Smooth muscle cell (in vitro differentiated cells): ENCODE data around the gene GLYR1. TPM values are rescaled to one million over a fixed set of nuclear protein-coding genes. Genes with fewer than 3 reads are reported as not detected.

Experiments used
- DNase-seq: peaks from one replicate; lab custom pipeline; 2025; ENCODE audit not compliant: unreplicated experiment; lab: John Stamatoyannopoulos, UW
- H2AFZ ChIP-seq: fragments of 200-600 bp; sonication (generic); 2 replicates; pipeline ENCODE4 v1.6.0; 2016; ENCODE audit warnings: antibody characterized with exemption, low read depth, mild to moderate bottlenecking
- H3F3A ChIP-seq: fragments of 200-600 bp; sonication (generic); 2 replicates; pipeline ENCODE4 v1.6.0; 2017; ENCODE audit warnings: antibody characterized with exemption, low read depth
- H3K27ac ChIP-seq: fragments of 200-600 bp; sonication (generic); 2 replicates; pipeline ENCODE4 v1.5.1; 2016; ENCODE audit warnings: low read depth, mild to moderate bottlenecking
- H3K27me3 ChIP-seq: fragments of 200-600 bp; sonication (generic); 2 replicates; pipeline ENCODE4 v1.6.1; 2016; ENCODE audit warnings: low read depth, mild to moderate bottlenecking
- H3K36me3 ChIP-seq: fragments of 200-600 bp; sonication (generic); 2 replicates; pipeline ENCODE4 v1.5.1; 2016; ENCODE audit warnings: low read depth
- H3K4me1 ChIP-seq: fragments of 200-600 bp; sonication (generic); 2 replicates; pipeline ENCODE4 v1.5.1; 2016; ENCODE audit warnings: low read depth
- H3K4me2 ChIP-seq: fragments of 200-600 bp; sonication (generic); 2 replicates; pipeline ENCODE4 v1.6.0; 2016; ENCODE audit warnings: mild to moderate bottlenecking
- H3K4me3 ChIP-seq: fragments of 200-600 bp; sonication (generic); 2 replicates; pipeline ENCODE4 v1.5.1; 2016; ENCODE audit warnings: mild to moderate bottlenecking
- H3K79me2 ChIP-seq: fragments of 200-600 bp; sonication (generic); 2 replicates; pipeline ENCODE4 v1.6.0; 2016; ENCODE audit warnings: low read depth, mild to moderate bottlenecking
- H3K9ac ChIP-seq: fragments of 200-600 bp; sonication (generic); 2 replicates; pipeline ENCODE4 v1.6.0; 2016; ENCODE audit warnings: low read depth
- H3K9me3 ChIP-seq: fragments of 200-600 bp; sonication (generic); replicated peaks from 2 replicates; pipeline ENCODE4 v1.5.1; 2016; ENCODE audit warnings: low read depth
- H4K20me1 ChIP-seq: fragments of 200-600 bp; sonication (generic); 2 replicates; pipeline ENCODE4 v1.6.0; 2016; ENCODE audit warnings: low read depth
- CTCF ChIP-seq: fragments of 200-600 bp; sonication (generic); IDR thresholded peaks from 2 replicates; pipeline ENCODE4 v1.5.1; 2017; ENCODE audit warnings: borderline replicate concordance, mild to moderate bottlenecking, antibody characterized with exemption; ENCODE audit not compliant: insufficient read depth, poor library complexity, severe bottlenecking
- WGBS: methylation state at CpG from one replicate; pipeline ENCODE4 v1.1.7; 2016; ENCODE audit warnings: low lambda C conversion rate; 5-methylcytosine and 5-hydroxymethylcytosine counted together
- polyA plus RNA-seq: library from polyadenylated mRNA; unstranded; fragments of >200 nt; fragmentation: Nextera tagmentation; extraction: Ambion mirVana; gene quantifications from 2 replicates; pipeline ENCODE4 v1.2.1, GENCODE V29; 2016
- total RNA-seq: library from RNA; depleted of rRNA; stranded (reverse); fragments of >200 nt; gene quantifications from 2 replicates; pipeline ENCODE4 v1.2.3, GENCODE V29; 2014

Gene GLYR1
- total and polyA plus RNA-seq, 2 experiments from 2014 or later, result 26.4 to 28.9 TPM

- WGBS, result 81% methylated on average over 3 of the region's 3 CpGs
- no peak overlapping the region for H2AFZ ChIP-seq
Measured at GRCh38 chr16:4771646-4772045, 75.4 kb downstream of the GLYR1 start.

GRCh38 chr16:4769306-4769638 is 77.8 kb downstream of the GLYR1 start:
- WGBS, result 85% methylated on average over 7 of the region's 7 CpGs
- TF ChIP-seq CTCF, result no peak
- H3K4me3 ChIP-seq, result peak overlapping the region; percentile 57

More at GRCh38 chr16:4771646-4772045, 75.4 kb downstream of the GLYR1 start:
- no peaks in the 10 kb centered on the region for H3K27me3 ChIP-seq
- no peaks in the 10 kb centered on the region for H3K9me3 ChIP-seq
- no peak for TF ChIP-seq CTCF
- H3K4me2 ChIP-seq, result no peak overlapping the region
- no peaks in the 10 kb centered on the region for H3K36me3 ChIP-seq
- no peak overlapping the region for H3K9ac ChIP-seq
- H3K27ac ChIP-seq, result no peak overlapping the region
- H3K4me3 ChIP-seq, result no peak overlapping the region
- H3K79me2 ChIP-seq, result peaks cover 3% of the 10 kb centered on the region
- H4K20me1 ChIP-seq, result no peaks in the 10 kb centered on the region
- no peak for DNase-seq
- H3F3A ChIP-seq, result peaks cover 9% of the 10 kb centered on the region
- H3K4me1 ChIP-seq, result peaks cover 9% of the 10 kb centered on the region

GRCh38 chr16:4768549-4769305 is 78.4 kb downstream of the GLYR1 start:
- H4K20me1 ChIP-seq, result no peaks in the 10 kb centered on the region
- TF ChIP-seq CTCF, result no peak
- 5% methylated on average over 45 of the region's 48 CpGs for WGBS

More at GRCh38 chr16:4769306-4769638, 77.8 kb downstream of the GLYR1 start:
- no peaks in the 10 kb centered on the region for H3K9me3 ChIP-seq
- H4K20me1 ChIP-seq, result no peaks in the 10 kb centered on the region
- no peak overlapping the region for H3K9ac ChIP-seq
- no peak overlapping the region for H3K27ac ChIP-seq
- H3F3A ChIP-seq, result peaks cover 9% of the 10 kb centered on the region
- DNase-seq, result no peak
- H2AFZ ChIP-seq, result peak overlapping the region; percentile 84
- H3K4me1 ChIP-seq, result peaks cover 14% of the 10 kb centered on the region
- peaks cover 23% of the 10 kb centered on the region for H3K79me2 ChIP-seq
- H3K36me3 ChIP-seq, result no peaks in the 10 kb centered on the region
- peak overlapping the region; percentile 98 for H3K4me2 ChIP-seq
- no peaks in the 10 kb centered on the region for H3K27me3 ChIP-seq

More at GRCh38 chr16:4768549-4769305, 78.4 kb downstream of the GLYR1 start:
- Histone ChIP-seq H2AFZ (peak overlapping the region; percentile 84), H3K4me1 (peaks cover 14% of the 10 kb centered on the region), H3K4me2 (peak overlapping the region; percentile 98), H3K27ac (peak overlapping the region; percentile 54), H3F3A (peaks cover 9% of the 10 kb centered on the region), H3K9me3 (no peaks in the 10 kb centered on the region), H3K36me3 (no peaks in the 10 kb centered on the region), H3K79me2 (peaks cover 23% of the 10 kb centered on the region), H3K27me3 (no peaks in the 10 kb centered on the region), H3K9ac (peak overlapping the region; percentile 12), H3K4me3 (peak overlapping the region; percentile 57)
- peak; percentile 81 for DNase-seq
